Dedifferentiated amniotic fluid mesenchymal stem cell (primary cell): Measurements from ENCODE around the gene LRFN2.

Experiments used
- DNase-seq: peaks from one replicate; pipeline ENCODE4 v3.0.0-alpha.2; 2016; ENCODE audit errors: extremely low spot score

Gene LRFN2

GRCh38 chr6:40586369-40587201 lies 579 bp downstream of the LRFN2 start:
- DNase-seq = no peak

GRCh38 chr6:40585651-40586269 lies 1.4 kb downstream of the LRFN2 start:
- no peak for DNase-seq

- DNase-seq = no peak
These were observed 1.9 kb downstream of the LRFN2 start for GRCh38 chr6:40585223-40585622.

GRCh38 chr6:40584741-40585140 lies 2.4 kb downstream of the LRFN2 start:
- DNase-seq = no peak

- DNase-seq = no peak
These were observed 3.5 kb downstream of the LRFN2 start for GRCh38 chr6:40583709-40584108.

- no peak for DNase-seq
These were observed 4.3 kb downstream of the LRFN2 start for GRCh38 chr6:40582892-40583291.

GRCh38 chr6:40579101-40579500 lies 8.1 kb downstream of the LRFN2 start:
- no peak for DNase-seq

- DNase-seq = no peak
These were observed 9.5 kb downstream of the LRFN2 start for GRCh38 chr6:40577672-40578071.

GRCh38 chr6:40573221-40573620 lies 13.9 kb downstream of the LRFN2 start:
- DNase-seq = no peak

- no peak for DNase-seq
These were observed 17.8 kb downstream of the LRFN2 start for GRCh38 chr6:40569162-40569910.

GRCh38 chr6:40568062-40568708 lies 19.0 kb downstream of the LRFN2 start:
- no peak for DNase-seq

GRCh38 chr6:40563111-40563510 lies 24.1 kb downstream of the LRFN2 start:
- no peak for DNase-seq

GRCh38 chr6:40559056-40559455 lies 28.1 kb downstream of the LRFN2 start:
- no peak for DNase-seq

GRCh38 chr6:40558102-40558501 lies 29.1 kb downstream of the LRFN2 start:
- no peak for DNase-seq

- DNase-seq = no peak
These were observed 30.3 kb downstream of the LRFN2 start for GRCh38 chr6:40556881-40557280.

GRCh38 chr6:40556023-40556422 lies 31.1 kb downstream of the LRFN2 start:
- no peak for DNase-seq

- no peak for DNase-seq
These were observed 32.1 kb downstream of the LRFN2 start for GRCh38 chr6:40555092-40555491.

GRCh38 chr6:40552941-40553340 lies 34.2 kb downstream of the LRFN2 start:
- DNase-seq = no peak

GRCh38 chr6:40551966-40552505 lies 35.1 kb downstream of the LRFN2 start:
- no peak for DNase-seq

GRCh38 chr6:40550202-40551101 lies 36.7 kb downstream of the LRFN2 start:
- peak; percentile 29 for DNase-seq

- no peak for DNase-seq
These were observed 41.2 kb downstream of the LRFN2 start for GRCh38 chr6:40545954-40546353.
